ENCODE measurements around the gene SEPHS1.
A peak's percentile ranks its signal among the peaks of the same experiment; 100 is the strongest.

Gene SEPHS1

DNA sequence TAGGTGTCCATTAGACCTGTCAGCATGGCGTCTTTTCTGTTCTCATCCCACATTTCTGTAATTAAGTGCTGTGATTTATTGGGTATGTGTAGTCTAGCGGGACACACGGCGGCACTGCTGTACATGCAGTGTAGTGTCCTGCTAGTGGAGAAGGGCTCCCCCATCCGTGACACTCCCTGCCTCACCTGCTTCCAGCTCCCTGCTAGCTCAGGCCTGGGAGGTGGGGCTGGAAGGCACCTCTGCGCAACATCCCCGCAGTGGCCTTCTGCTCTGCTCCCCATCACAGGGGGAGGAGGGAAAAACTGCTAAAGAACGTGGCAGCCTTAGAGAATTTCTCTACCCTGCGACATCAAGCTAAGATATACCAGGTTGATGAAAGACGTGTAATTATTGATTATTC, 19.5 kb downstream of the SEPHS1 start:
- no peak for DNase-seq (ENCODE audit: low read depth in 2 of 2)

- DNase-seq (ENCODE audit: low read depth in 2 of 2), result no peak
Measured at GRCh38 chr10:13328126-13328525, 20.0 kb downstream of the SEPHS1 start.

DNA sequence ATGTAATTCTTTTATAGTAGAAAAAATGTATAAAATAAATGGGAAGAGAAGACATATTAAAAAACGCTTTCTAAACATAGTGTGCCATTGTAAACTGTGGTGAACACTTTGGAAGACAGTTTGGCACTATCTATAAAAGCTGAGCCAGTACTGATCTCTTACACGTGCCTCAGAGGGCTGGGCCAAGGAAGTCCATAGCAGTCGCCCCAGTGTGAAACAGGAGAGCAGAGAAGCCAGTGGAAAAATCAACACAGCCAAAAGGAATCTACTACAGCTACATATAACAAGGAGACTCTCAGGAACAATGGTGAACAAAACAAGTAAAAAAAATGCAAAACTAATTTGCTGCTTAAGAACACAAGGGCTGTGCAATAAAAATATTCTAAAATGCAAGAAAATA, 20.6 kb downstream of the SEPHS1 start:
- DNase-seq (ENCODE audit: low read depth in 2 of 2), result no peak

- no peak for DNase-seq (ENCODE audit: low read depth in 2 of 2)
Measured at GRCh38 chr10:13322615-13323148, 25.4 kb downstream of the SEPHS1 start.

DNA sequence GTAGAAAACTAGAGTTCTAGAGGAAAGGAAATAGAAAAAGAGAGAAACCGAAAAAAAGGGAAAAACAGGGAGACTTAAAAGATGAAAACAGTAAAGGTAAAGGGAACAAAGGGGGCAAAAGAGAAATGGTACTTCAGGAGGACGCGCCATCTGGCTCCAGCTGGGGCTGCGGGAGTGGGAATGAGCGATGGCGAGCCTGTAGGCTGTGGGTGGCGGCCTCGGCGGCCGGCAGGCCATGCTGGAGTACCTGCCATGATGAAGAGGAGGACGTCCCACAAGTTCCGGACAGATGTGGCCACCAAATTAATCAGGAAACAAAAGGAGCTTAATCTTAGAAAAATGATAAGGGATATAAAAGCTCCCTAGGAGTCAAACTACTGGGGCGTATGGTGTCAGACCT, 26.5 kb downstream of the SEPHS1 start:
- no peak for DNase-seq (ENCODE audit: low read depth in 2 of 2)

DNA sequence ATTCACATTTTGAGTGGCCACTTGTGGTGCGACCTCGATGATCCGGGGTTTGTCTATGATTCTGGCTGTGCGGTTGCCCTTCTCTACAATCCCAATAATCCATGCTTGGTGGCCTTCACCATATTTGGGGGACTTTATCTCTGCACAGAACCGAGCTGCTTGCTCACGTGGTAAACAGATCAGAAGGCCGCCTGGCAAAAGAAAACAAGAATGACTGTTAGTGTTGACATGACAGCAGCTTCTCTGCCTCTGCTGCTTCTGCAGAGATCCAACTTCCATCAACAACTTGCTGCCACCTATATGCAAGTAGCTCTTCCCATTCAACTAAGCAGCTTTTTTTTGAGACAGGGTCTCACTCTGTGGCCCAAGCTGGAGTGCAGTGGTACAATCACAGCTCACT, 28.9 kb downstream of the SEPHS1 start:
- DNase-seq (ENCODE audit: low read depth in 2 of 2), result no peak

DNA sequence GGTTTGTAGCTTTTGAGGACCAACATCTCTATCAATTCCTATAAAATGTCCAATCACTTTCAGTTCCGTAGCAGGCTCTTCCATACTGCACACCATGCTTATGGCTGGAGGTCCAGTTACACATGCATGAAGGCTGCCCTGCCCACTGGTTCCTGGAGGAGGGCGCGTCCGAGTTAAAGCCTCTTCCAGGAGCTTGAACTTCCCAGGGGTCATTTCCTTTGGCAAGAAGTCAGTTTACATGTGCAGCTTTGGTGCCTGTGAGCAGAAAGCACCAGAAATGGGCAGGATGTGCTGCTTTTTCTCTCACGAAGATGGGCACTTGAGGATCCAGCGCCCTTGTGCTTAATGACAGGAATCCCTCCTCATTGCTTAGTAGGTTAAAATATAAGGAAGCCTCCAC, 30.6 kb downstream of the SEPHS1 start:
- DNase-seq (ENCODE audit: low read depth in 2 of 2), result no peak

DNA sequence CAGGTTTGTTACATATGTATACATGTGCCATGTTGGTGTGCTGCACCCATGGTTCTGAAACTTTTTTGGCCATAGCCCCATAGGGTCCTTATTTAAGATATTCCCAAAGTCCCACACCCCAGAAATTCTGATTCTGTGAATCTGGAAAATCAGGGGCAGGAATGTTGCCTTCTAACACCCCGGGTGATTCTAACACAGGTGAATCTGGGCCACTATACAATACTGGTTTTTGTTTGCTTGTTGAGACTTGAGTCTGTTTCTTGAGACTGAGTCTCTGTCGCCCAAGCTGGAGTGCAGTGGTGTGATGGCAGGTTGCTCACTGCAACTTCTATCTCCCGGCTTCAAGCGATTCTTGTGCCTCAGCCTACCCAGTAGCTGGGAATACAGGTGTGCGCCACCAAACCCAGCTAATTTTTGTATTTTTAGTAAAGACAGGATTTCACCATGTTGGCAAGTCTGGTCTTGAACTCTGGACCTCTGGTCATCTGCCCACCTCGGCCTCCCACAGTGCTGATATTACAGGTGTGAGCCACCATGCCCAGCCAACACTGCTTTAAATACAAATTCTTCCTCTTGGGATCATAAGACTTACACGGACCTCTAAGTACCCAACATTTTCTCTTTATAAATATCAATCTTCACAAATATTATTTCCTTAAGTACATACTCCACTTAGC, 31.3 kb downstream of the SEPHS1 start:
- no peak for DNase-seq (ENCODE audit: low read depth in 2 of 2)

GRCh38 chr10:13315361-13315760, 32.7 kb downstream of the SEPHS1 start:
- no peak for DNase-seq (ENCODE audit: low read depth in 2 of 2)

DNA sequence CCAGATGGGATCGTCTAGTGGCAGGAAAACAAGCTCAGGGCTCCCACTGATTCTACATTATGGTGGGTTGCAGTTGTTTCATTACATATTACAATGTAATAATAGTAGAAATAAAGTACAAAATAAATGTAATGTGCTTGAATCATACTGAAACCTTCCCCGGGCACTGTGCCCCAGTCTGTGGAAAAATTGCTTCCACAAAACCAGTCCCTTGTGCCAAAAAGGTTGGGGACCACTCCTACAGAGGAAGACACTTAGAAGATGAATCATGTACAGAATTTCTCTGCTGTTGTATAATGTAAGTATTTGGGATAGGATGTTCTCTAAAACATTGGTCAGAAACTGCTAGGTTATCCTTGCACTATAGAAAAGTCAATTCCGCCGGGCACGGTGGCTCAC, 36.9 kb downstream of the SEPHS1 start:
- DNase-seq (ENCODE audit: low read depth in 2 of 2), result no peak

GRCh38 chr10:13310518-13311176, 37.4 kb downstream of the SEPHS1 start:
- DNase-seq (ENCODE audit: low read depth in 2 of 2), result no peak

DNA sequence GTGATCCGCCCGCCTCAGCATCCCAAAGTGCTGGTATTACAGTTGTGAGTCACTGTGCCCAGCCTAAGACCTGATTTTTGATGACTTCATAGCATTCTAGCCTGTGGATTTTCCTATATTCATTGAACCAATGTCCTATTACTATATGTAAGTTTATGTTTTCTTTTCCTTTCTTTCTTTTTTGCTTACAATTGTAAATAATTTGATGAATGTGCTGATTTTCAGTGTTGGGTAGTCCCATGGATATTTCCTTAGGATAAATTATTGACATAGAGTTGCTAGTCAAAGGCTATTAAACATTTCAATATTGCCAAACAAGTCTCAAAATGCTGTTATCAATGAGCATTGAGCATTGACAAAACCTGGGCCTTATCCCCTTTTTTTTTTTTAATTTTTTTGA, 38.3 kb downstream of the SEPHS1 start:
- DNase-seq (ENCODE audit: low read depth in 2 of 2), result no peak

- DNase-seq (ENCODE audit: low read depth in 2 of 2), result no peak
Measured at GRCh38 chr10:13308096-13308495, 40.0 kb downstream of the SEPHS1 start.

DNA sequence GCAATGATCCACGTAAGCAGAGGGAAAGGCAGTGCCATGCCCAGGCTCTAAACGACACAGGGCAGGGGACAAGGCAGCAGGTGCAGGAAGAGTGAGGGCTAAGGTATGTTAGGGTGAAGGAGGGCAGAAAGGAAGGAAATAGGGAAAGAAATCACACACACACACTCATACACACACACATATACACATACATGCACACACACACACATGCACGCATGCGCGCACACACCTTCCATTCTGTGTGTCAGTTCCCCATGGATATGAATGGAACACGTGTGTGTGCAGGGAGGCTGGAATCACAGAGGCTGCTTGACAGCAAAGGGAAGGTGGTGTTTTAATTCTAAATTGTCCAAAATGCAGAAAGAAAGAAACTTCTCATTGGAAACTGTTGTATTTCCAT, 42.0 kb downstream of the SEPHS1 start:
- DNase-seq (ENCODE audit: low read depth in 2 of 2), result no peak

DNA sequence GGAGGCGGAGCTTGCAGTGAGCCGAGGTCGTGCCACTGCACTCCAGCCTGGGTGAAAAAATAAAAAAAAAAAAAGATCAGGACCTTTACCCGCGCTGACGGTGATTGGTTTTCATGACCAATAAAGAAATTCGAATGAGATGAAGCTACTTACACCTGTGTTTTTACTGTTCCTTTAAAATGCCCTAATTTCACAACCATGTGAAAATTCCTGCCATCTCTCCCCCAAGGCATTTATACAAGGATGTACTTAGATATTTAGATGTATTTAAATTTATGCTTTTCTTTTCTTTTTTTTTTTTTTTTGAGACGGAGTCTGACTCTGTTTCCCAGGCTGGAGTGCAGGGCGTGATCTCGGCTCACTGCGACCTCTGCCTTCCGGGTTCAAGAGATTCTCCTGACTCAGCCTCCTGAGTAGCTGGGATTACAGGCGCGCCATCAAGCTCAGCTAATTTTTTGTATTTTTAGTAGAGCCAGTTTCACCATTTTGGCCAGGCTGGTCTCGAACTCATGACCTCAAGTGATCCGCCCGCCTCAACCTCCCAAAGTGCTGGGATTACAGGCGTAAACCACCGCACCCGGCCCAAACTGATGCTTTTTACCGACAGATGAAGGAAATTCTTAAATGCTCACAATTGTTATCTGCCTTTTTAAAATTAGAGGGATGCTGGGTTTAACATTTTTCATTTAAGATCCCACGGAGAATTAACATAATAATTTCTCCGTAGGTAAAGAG, 45.1 kb downstream of the SEPHS1 start:
- no peak for DNase-seq (ENCODE audit: low read depth in 2 of 2)

DNA sequence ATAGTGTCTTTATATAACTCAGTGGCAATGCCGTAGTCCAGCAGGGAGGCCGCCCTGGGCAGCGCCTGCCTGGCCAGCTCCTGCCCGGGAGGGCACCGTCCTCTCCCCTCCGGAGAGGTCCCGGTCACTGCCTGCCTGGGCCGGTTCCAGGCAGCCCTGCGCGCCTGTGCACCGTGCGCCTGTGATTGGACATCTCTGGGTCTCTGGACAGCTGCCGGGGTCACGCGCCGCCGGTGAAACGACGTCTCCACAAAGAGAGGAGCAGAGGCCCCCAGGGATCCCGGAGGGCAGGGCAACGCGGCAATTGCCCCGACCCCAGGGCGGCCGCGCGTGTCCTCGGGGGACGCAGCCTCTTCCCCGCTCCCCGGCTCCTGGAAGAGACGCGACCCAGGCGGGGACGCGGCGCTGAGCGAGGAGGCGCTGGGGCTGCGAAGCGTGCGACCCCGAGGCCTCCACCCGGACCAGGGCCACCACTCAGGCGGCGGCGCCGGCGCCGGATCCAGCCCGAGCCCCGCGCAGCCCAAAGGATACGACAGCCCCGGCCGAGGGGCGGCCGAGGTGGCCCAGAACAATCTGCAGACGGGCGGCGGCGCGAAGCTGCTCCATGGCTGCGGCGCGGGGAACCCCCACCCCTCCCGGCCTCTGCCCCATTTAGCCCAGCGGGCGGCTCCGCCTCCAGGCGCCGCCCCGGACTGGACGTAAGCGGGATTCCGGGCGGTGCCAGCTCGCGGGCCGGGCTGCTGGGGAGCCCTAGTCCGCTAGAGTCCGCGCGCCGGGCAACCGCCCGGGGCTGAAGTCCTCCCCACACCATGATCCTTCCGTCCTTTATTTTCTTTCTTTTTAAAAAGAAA, 48.4 kb downstream of the SEPHS1 start, which contains the start of gene PHYH:
PHYH (minus strand) TSS at position 628 of the 851 bp plus-strand sequence; CDS start at position 606, 22 bp downstream.
- DNase-seq (ENCODE audit: low read depth in 2 of 2), result peak; percentile 35 to 76

DNA sequence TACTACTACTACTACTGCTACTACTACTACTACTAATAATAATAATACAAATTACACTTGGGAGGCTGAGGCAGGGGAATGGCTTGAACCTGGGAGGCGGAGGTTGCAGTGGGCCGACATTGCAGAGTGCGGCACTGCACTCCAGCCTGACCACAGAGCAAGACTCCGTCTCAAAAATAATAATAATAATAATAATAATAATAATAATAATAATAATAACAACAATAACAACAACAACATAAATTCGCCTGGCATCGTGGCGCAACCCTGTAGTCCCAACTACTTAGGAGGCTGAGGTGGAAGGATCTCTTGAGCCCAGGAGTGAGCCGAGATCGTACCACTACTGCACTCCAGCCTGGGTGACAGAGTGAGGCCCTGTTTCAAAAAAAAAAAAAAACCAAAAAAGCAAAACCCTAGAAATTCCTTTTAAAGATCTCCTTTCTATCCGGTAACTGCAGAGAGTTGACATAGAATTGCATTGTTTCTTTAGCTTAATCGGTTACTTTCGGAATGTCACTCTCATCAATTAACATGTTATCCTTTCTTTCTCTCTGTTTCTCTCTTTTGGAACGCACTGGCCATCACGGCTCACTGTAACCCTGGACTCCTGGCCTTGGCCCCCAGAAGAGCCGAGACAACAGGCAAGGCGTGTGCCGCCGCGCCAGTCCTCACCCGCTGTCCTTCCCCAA, 49.2 kb downstream of the SEPHS1 start:
- no peak for DNase-seq (ENCODE audit: low read depth in 2 of 2)

GRCh38 chr10:13296476-13296875, 51.6 kb downstream of the SEPHS1 start:
- DNase-seq (ENCODE audit: low read depth in 2 of 2), result no peak

DNA sequence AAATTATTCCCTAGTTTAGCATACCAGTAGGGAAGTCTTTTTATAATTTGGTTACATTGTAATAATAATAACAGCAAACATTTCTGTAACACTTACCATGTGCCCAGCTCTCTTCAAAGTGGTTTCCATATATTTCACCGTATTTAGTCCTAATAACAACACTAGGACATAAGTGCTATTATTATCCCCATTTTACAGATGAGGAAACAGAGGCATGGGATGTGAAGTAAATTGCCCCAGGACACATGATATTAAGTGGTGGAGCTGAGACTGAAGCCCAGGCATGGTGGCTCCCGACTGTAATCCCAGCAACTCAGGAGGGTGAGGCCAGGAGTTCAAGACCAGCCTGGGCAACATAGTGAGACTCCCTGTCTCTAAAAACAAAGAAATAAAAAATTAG, 53.3 kb downstream of the SEPHS1 start:
- no peak for DNase-seq (ENCODE audit: low read depth in 2 of 2)

GRCh38 chr10:13291821-13292773, 56.0 kb downstream of the SEPHS1 start:
- DNase-seq (ENCODE audit: low read depth in 2 of 2), result no peak

Measured in stimulated activated CD8-positive, alpha-beta memory T cell treated with anti-CD3 and anti-CD28 coated beads, Interleukin-7, amount 100 ng/mL, for 4 hours (primary cell).